Trophoblast cell (in vitro differentiated cells and primary cell): Measurements from ENCODE around the gene CCNQ.

Experiments used
- DNase-seq, 2 donors: peaks; one replicate each; pipeline ENCODE4 v3.0.0-alpha.2; 2016
- H2AFZ ChIP-seq: 2 replicates; pipeline ENCODE4 v1.6.1; 2013; ENCODE audit warnings: low read length, moderate library complexity, mild to moderate bottlenecking; ENCODE audit not compliant: insufficient read depth, poor library complexity
- H2AK5ac ChIP-seq: 2 replicates; pipeline ENCODE4 v1.6.1; 2013; ENCODE audit warnings: mild to moderate bottlenecking, low read length
- H2BK120ac ChIP-seq: 2 replicates; pipeline ENCODE4 v1.6.1; 2013; ENCODE audit warnings: low read length, mild to moderate bottlenecking, moderate library complexity; ENCODE audit not compliant: insufficient read depth, poor library complexity
- H2BK12ac ChIP-seq: 2 replicates; pipeline ENCODE4 v1.6.1; 2013; ENCODE audit warnings: mild to moderate bottlenecking, low read length, moderate library complexity
- H2BK5ac ChIP-seq: 2 replicates; pipeline ENCODE4 v1.6.1; 2013; ENCODE audit warnings: low read length, low read depth, moderate library complexity, mild to moderate bottlenecking; ENCODE audit not compliant: poor library complexity
- H3K14ac ChIP-seq: 2 replicates; pipeline ENCODE4 v1.6.1; 2013; ENCODE audit warnings: mild to moderate bottlenecking, low read length
- H3K18ac ChIP-seq: 2 replicates; pipeline ENCODE4 v1.6.1; 2013; ENCODE audit warnings: mild to moderate bottlenecking, low read length
- H3K23ac ChIP-seq: 2 replicates; pipeline ENCODE4 v1.6.1; 2013; ENCODE audit warnings: low read length
- H3K27ac ChIP-seq: 2 replicates; pipeline ENCODE4 v1.5.1; 2013; ENCODE audit warnings: low read depth, mild to moderate bottlenecking, inconsistent platforms, low read length, moderate library complexity
- H3K27me3 ChIP-seq: 2 replicates; pipeline ENCODE4 v1.6.1; 2013; ENCODE audit warnings: inconsistent platforms, mild to moderate bottlenecking, low read length, moderate library complexity; ENCODE audit not compliant: insufficient read depth
- H3K36me3 ChIP-seq, 2 experiments: 1 replicate in 1 of 2; 2 replicates in 1 of 2; pipeline ENCODE4 v1.6.1; 2013; ENCODE audit warnings: low read length in 2 of 2, mild to moderate bottlenecking in 2 of 2, moderate library complexity in 1 of 2; ENCODE audit not compliant: insufficient read depth in 2 of 2, control insufficient read depth in 1 of 2
- H3K4ac ChIP-seq: 2 replicates; pipeline ENCODE4 v1.6.1; 2013; ENCODE audit warnings: low read depth, mild to moderate bottlenecking, low read length, moderate library complexity
- H3K4me1 ChIP-seq, 2 experiments: 1 replicate in 1 of 2; 2 replicates in 1 of 2; pipeline ENCODE4 v1.6.1; 2013; ENCODE audit warnings: low read length in 2 of 2, mild to moderate bottlenecking in 2 of 2, moderate library complexity in 1 of 2; ENCODE audit not compliant: insufficient read depth in 2 of 2, control insufficient read depth in 1 of 2
- H3K4me2 ChIP-seq: 2 replicates; pipeline ENCODE4 v1.6.1; 2013; ENCODE audit warnings: inconsistent platforms, mild to moderate bottlenecking, low read length, moderate library complexity
- H3K4me3 ChIP-seq: 2 replicates; pipeline ENCODE4 v1.5.1; 2013; ENCODE audit warnings: mild to moderate bottlenecking, low read depth, low read length, inconsistent platforms
- H3K79me1 ChIP-seq: one replicate; pipeline ENCODE4 v1.6.1; 2013; ENCODE audit warnings: low read length
- H3K79me2 ChIP-seq: 2 replicates; pipeline ENCODE4 v1.6.1; 2013; ENCODE audit warnings: low read length, mild to moderate bottlenecking; ENCODE audit not compliant: control insufficient read depth, insufficient read depth, poor library complexity
- H3K9ac ChIP-seq: 2 replicates; pipeline ENCODE4 v1.6.1; 2013; ENCODE audit warnings: mild to moderate bottlenecking, low read length
- H3K9me3 ChIP-seq: 2 replicates; pipeline ENCODE4 v1.6.1; 2013; ENCODE audit warnings: low read depth, mild to moderate bottlenecking, control low read depth, inconsistent platforms, low read length; ENCODE audit not compliant: insufficient read depth
- H4K12ac ChIP-seq: 2 replicates; pipeline ENCODE4 v1.6.1; 2013; ENCODE audit warnings: low read depth, mild to moderate bottlenecking, low read length, moderate library complexity
- H4K8ac ChIP-seq: 2 replicates; pipeline ENCODE4 v1.6.1; 2013; ENCODE audit warnings: low read depth, mild to moderate bottlenecking, low read length, moderate library complexity
- H4K91ac ChIP-seq: one replicate; pipeline ENCODE4 v1.6.1; 2013; ENCODE audit warnings: low read depth, mild to moderate bottlenecking, low read length, moderate library complexity
- WGBS: extraction: QIAGEN DNeasy Blood & Tissue Kit; methylation state at CpG from one replicate; pipeline ENCODE4 v1.1.7; 2013; ENCODE audit warnings: missing lambda C conversion rate; ENCODE audit not compliant: insufficient read length, insufficient coverage; ENCODE audit errors: extremely low coverage; 5-methylcytosine and 5-hydroxymethylcytosine counted together

Gene CCNQ

DNA sequence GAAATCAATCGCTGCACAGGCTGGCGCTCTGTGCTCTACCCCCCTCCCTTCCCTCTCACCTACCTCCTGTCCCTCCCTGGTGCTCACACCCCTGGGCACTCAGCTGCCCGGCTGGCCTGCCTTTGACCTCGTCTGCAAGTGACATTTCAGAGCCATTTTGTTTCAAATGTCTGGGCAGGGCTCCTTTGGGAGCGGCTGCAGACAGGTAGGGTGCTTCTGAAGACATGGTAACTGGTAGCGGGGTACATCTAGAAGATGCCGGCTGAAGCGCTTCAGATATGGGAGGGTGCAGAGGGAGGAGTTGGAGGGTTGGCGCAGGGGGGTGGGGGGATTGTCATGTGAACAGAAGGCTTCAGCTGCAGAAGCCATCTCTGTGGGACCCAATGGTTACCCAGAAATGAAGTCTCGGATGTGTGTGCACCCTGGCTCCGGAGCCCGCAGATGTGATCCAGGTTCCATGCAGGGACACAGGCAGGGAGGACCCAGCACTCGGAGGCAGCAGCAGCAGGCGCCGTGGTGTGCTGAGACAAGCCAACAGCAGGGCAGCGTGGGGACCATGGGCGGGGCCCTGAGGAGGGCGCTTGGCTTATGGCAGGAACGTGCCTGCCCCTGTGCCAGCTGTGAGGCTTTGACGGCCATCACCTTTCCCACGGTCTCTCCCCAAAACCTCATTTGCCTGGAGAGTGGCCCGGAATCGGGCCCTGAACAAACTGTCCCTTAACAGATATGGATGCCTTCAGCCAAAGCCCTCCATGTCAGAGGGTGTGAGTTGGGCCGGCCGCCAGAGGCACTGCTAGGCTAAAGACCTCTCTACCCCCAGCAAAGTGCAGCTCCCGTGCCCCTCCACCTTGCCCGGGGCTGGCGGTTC is 40.5 kb upstream of the CCNQ start:
- Histone ChIP-seq H3K9ac (no peak overlapping the region), H3K4me2 (no peak overlapping the region), H3K18ac (no peak overlapping the region), H3K27me3 (peaks cover 29% of the 10 kb centered on the region), H3K4ac (no peak overlapping the region), H3K14ac (no peak overlapping the region), H2AK5ac (no peak overlapping the region), H3K79me1 (no peaks in the 10 kb centered on the region), H3K27ac (no peak overlapping the region), H4K12ac (no peak overlapping the region), H2AFZ (no peak overlapping the region), H3K9me3 (peaks cover 2% of the 10 kb centered on the region), H2BK120ac (no peak overlapping the region), H3K23ac (no peak overlapping the region), H3K36me3 (no peaks in the 10 kb centered on the region), H4K91ac (no peak overlapping the region), H2BK12ac (no peak overlapping the region), H4K8ac (no peak overlapping the region), H3K4me3 (no peak overlapping the region), H3K79me2 (no peaks in the 10 kb centered on the region), H3K4me1 (peaks cover 2 to 3% of the 10 kb centered on the region in 2 experiments), H2BK5ac (no peak overlapping the region)
- no peak for DNase-seq
- no CpG with 5 or more reads among the region's 28 CpGs for WGBS

DNA sequence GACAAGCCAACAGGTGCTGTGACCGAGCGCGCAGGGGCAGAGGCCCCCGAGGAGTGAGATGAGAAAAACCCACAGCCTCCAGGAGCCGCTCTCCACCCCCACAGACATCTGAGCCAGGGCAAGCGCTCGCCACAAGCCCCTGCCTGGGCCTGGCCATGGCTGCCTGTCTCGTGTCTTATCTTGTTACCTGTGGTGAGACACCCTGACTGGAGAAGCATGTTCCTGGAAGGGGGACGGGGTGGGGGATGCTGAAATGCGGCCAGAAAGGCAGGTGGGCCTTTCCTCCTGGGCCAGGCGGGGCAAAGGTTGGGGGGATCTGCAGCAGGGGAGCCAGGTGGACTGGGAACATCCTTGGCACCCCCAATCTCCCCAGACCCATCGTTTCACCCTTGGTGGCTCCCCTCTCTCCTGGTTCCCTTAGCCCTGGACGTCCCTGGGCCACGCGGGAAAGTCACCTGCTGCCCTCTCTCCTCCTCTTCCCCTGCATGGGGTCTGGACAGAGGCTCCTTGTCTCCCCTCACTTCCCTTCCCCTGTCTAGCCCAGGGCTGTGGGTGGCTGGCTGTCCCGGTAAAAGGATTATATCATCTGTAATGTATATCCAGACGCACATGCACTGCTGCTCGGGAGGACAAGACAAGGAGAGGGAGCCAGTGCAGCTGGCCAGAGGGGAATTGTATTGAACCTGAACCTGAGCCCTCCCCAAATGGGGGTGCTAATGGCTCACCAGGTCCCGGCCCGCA is 39.7 kb upstream of the CCNQ start:
- no peak overlapping the region for H2AK5ac ChIP-seq

GRCh38 chrX:153638041-153638371 is 39.1 kb upstream of the CCNQ start:
- H3K79me1 ChIP-seq, result no peaks in the 10 kb centered on the region
- no peak overlapping the region for H3K27ac ChIP-seq
- peaks cover 17% of the 10 kb centered on the region for H3K27me3 ChIP-seq
- no peaks in the 10 kb centered on the region for H3K4me1 ChIP-seq
- no peaks in the 10 kb centered on the region for H3K36me3 ChIP-seq
- no peak for DNase-seq
- H3K18ac ChIP-seq, result no peak overlapping the region
- H3K4ac ChIP-seq, result no peak overlapping the region
- no peak overlapping the region for H2AFZ ChIP-seq
- no peak overlapping the region for H2BK120ac ChIP-seq
- no peak overlapping the region for H3K23ac ChIP-seq
- H4K91ac ChIP-seq, result no peak overlapping the region
- WGBS, result no CpG with 5 or more reads among the region's 6 CpGs
- H3K9ac ChIP-seq, result no peak overlapping the region
- no peak overlapping the region for H2BK12ac ChIP-seq
- H3K79me2 ChIP-seq, result no peaks in the 10 kb centered on the region
- no peak overlapping the region for H4K8ac ChIP-seq
- no peak overlapping the region for H3K14ac ChIP-seq
- H3K9me3 ChIP-seq, result peaks cover 2% of the 10 kb centered on the region
- H3K4me3 ChIP-seq, result no peak overlapping the region
- H3K4me2 ChIP-seq, result no peak overlapping the region
- no peak overlapping the region for H4K12ac ChIP-seq
- no peak overlapping the region for H2BK5ac ChIP-seq
- H2AK5ac ChIP-seq, result no peak overlapping the region

More for the DNA sequence above, 39.7 kb upstream of the CCNQ start:
- Histone ChIP-seq H2BK5ac (no peak overlapping the region), H3K79me2 (no peaks in the 10 kb centered on the region), H3K4me2 (no peak overlapping the region), H3K9me3 (peaks cover 2% of the 10 kb centered on the region), H3K27ac (no peak overlapping the region), H4K8ac (no peak overlapping the region), H3K9ac (no peak overlapping the region), H4K91ac (no peak overlapping the region), H3K14ac (no peak overlapping the region), H3K4me1 (no peaks in the 10 kb centered on the region), H3K18ac (no peak overlapping the region), H2BK120ac (no peak overlapping the region), H3K23ac (no peak overlapping the region), H3K79me1 (no peaks in the 10 kb centered on the region), H3K4ac (no peak overlapping the region), H2BK12ac (no peak overlapping the region), H3K4me3 (no peak overlapping the region), H3K36me3 (no peaks in the 10 kb centered on the region), H3K27me3 (peaks cover 23% of the 10 kb centered on the region), H2AFZ (no peak overlapping the region), H4K12ac (no peak overlapping the region)
- no peak for DNase-seq
- WGBS, result no CpG with 5 or more reads among the region's 20 CpGs

DNA sequence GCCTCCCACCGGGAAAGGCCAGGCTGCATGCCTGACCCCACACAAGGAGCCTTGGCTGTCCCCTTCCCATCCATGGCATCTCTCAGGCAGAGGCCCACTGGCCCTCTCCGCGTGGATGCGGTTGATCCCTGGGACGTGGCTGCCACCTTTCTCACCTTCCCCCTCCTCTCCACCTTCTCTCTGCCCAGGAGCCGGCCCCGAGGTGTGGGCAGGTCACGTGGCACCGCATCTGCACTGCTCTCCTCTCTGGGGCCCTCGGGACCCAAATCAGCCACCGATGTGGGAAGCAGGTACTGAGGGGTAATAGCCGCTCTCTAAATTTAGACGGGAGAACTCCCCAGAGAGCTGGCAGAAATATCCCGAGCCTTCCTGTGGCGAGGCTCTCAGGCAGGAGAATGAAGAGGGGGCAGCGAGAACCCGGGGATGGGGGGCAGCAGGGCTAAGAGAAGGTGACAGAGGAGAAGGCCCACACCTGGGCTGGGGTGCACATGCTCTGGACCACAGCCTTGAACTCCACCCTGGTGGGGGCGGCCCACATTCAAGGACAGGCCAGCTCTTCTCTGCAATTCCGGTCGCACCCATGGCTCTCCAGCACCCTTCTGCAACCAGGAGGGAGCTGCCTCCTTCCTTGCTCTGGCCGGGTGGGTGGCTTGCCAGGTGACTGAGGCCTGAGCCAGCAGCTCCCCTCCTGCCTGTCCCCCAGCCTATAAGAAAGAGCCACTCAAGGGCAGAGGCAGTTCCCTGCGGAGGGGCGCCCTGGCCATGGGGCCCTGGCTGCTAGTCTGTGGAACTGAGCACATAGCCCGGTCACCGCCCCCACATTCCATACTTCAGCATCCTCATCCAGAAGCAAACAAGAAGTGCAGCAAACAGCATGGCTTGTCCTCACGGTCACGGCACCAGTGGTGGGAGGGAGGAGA is 38.4 kb upstream of the CCNQ start:
- H2BK12ac ChIP-seq, result no peak overlapping the region
- no peaks in the 10 kb centered on the region for H3K79me2 ChIP-seq
- WGBS, result no CpG with 5 or more reads among the region's 27 CpGs
- H3K36me3 ChIP-seq, result no peaks in the 10 kb centered on the region
- H2BK5ac ChIP-seq, result no peak overlapping the region
- DNase-seq, result no peak
- peaks cover 12% of the 10 kb centered on the region for H3K27me3 ChIP-seq
- H3K4ac ChIP-seq, result no peak overlapping the region
- no peaks in the 10 kb centered on the region for H3K79me1 ChIP-seq
- no peak overlapping the region for H3K18ac ChIP-seq
- H3K4me1 ChIP-seq, result no peaks in the 10 kb centered on the region
- no peak overlapping the region for H4K8ac ChIP-seq
- no peak overlapping the region for H4K91ac ChIP-seq
- H4K12ac ChIP-seq, result no peak overlapping the region
- no peak overlapping the region for H3K27ac ChIP-seq
- peaks cover 2% of the 10 kb centered on the region for H3K9me3 ChIP-seq
- H2BK120ac ChIP-seq, result no peak overlapping the region
- H2AK5ac ChIP-seq, result no peak overlapping the region
- no peak overlapping the region for H3K14ac ChIP-seq
- H3K4me3 ChIP-seq, result no peak overlapping the region
- H3K9ac ChIP-seq, result no peak overlapping the region
- no peak overlapping the region for H3K23ac ChIP-seq
- H3K4me2 ChIP-seq, result no peak overlapping the region
- H2AFZ ChIP-seq, result no peak overlapping the region
